A673 (cell line): Measurements from ENCODE around the gene MLST8.

ENCODE experiments used
- CTCF ChIP-seq: fragments of 300-800, 200-600 bp; sonication (generic); conservative IDR thresholded peaks from 2 replicates; pipeline ENCODE4 v1.5.1; 2017; ENCODE audit warnings: low read depth, mild to moderate bottlenecking, antibody characterized with exemption, low read length, moderate library complexity, mixed read lengths
- EZH2 ChIP-seq: fragments of 200-600 bp; sonication (generic); IDR thresholded peaks from 2 replicates; pipeline ENCODE4 v1.6.1; 2017; ENCODE audit warnings: borderline replicate concordance, low read depth, mild to moderate bottlenecking, mixed read lengths, antibody characterized with exemption, low read length; ENCODE audit not compliant: poor library complexity, severe bottlenecking

DNA sequence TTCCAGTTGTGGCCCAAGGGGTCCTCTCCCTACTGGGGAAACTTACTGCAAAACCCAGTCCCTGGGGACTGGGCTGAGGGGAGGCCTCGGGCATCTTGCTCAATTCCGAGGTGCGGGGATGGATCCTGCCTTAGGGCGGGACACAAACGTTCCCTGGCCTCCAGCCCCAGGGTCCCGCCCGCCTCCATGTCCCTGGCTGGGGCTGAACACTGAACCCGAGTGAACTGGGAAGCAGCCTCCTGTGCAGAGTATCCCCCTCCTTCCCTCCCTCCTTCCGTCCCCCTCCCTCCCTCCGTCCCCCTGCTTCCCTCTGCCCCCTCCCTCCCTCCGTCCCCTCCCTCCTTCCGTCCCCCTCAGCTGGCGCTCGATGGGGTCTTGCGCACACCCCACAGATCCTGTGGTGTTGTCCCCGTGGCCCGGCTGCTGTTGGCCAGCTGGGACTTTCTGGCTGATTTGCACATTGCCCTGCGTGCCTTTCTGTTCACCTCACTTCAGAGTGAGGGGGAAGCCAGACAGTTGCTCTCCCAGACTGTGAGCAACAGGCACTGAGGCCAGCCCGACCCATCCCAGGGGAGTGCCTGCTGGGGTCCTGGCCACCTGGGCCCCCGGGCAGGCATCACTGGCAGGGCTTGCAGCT, 44.2 kb upstream of the MLST8 start:
- TF ChIP-seq EZH2 (no peak), CTCF (no peak)
